Retinal pigment epithelial cell (primary cell): ENCODE data around the gene OR52W1.

Source experiments
- DNase-seq: peaks from one replicate; pipeline ENCODE4 v3.0.0-alpha.2; 2010; ENCODE audit warnings: low read depth
- H3K4me3 ChIP-seq: 2 replicates; pipeline ENCODE4 v1.5.1; 2011; ENCODE audit warnings: mild to moderate bottlenecking, low read length, control low read depth, moderate library complexity
- CTCF ChIP-seq: conservative IDR thresholded peaks from 2 replicates; pipeline ENCODE4 v1.5.1; 2011; ENCODE audit warnings: low read depth, low read length, control low read depth, inconsistent platforms

Gene OR52W1

DNA sequence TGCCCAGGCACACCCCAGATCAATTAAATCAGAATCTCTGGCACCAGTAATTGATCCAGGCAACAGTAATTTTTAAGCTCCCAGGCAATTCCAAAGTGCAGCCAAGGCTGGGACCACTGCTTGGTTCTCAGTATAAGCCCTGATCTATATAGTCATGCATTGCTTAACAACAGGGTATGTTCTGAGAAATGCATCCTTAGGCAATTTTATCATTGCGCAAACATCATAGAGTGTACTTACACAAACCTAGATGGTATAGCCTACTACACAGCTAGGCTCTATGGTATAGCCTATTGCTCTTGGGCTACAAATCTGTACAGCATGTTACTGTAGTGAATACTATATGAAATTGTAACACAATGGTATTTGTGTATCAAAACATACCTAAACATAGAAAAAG, 5.7 kb downstream of the OR52W1 start:
- no peak for TF ChIP-seq CTCF
- no peak for DNase-seq
- no peak overlapping the region for H3K4me3 ChIP-seq

- no peak for TF ChIP-seq CTCF
- DNase-seq, result no peak
- no peak within 1 kb of the TSS for H3K4me3 ChIP-seq
Observed at GRCh38 chr11:6205366-6205765, 6.3 kb downstream of the OR52W1 start, which contains the start of gene C11orf42. TSS of gene C11orf42 (plus strand) at chr11:6205557. CDS start at chr11:6205616, 59 bp downstream.

DNA sequence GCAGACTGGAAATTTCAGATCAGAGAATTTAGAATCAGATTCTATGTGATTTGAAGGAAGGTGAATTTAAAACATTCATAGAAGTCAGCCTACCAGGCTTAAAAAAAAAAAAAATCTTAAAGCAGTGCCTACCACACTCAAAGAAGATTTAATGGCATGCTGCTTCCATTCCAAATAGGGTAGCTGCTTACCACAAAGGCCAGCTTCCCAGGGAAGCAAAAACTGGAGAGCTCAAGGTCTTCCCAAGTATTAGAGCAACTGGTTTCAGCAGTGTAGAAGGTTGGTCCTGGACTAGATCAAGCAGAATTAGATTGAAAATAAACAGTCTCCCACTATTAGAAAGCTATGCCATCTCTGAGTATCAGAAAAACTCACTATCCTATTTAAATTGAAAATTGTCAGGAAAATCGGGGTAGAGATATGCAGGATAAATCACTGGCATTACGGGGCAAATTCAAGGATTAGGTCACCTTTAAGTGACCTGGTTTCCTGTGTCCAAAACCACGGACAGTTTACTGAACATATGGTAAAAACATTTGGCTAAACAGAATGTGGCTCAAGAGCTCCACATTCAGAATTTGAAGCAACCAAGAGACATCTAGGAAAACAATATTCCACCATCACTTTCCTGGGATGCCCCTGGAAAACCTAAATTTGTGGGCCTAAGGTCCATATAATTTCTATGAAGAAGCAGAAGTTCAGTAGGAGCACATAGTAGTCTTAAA, 7.6 kb downstream of the OR52W1 start:
- H3K4me3 ChIP-seq, result no peak overlapping the region
- TF ChIP-seq CTCF, result no peak
- no peak for DNase-seq

- no peak for DNase-seq
- H3K4me3 ChIP-seq, result no peak overlapping the region
- no peak for TF ChIP-seq CTCF
Observed at GRCh38 chr11:6209801-6210200, 10.8 kb downstream of the OR52W1 start.

DNA sequence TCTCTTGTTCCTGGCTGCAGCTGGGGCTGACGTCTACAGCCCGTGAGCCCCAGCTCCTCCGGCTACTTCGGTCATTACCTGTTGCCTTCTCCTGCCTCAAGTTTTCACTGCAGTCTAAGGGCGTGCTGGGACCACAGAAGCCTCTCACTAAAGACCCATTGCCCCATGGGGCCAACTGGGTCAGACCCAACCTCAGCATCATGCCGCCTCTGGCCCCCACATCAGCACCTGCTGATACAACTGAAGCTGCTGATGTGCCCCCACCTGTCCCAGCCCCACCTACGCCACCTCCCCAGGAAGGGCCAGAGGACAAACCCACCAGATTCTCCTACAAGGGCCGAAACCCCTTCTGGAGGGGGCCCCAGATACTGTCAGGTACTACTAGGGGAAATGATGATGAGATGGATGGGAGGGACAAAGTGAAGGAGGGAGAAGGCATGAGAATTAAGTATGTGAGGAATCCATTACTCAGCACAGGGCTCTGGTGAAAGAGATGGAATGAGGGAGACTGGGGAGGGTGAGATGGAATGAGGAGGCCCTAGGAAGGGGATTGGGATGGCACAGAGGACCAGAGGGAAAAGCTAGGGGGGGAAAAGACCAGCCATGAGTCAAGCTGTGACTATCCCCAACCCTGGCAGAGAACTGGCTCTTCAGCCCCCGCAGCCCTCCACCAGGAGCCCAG, 11.4 kb downstream of the OR52W1 start:
- TF ChIP-seq CTCF, result no peak
- DNase-seq, result no peak

DNA sequence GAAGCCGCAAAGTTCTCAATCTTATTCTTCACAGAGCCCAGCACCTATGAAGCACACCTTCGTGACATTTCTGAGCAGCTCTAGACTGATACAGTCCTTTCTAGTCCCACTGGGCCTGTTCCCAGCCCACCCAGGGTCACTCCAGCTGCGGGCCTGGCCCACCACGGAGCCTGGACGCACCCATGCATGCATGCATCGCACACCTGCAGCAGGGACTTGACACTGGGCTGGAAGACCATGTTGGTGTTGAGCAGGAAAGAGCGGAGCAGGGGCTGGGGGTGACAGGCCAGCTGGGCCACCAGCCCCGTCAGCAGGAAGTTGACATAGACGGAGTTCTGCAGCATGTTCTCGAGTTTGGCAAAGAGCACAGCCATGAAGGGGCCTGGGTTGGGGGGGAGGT, 15.5 kb downstream of the OR52W1 start:
- H3K4me3 ChIP-seq, result no peak overlapping the region
- TF ChIP-seq CTCF, result no peak
- DNase-seq, result no peak

More for the DNA sequence above, 11.4 kb downstream of the OR52W1 start:
- H3K4me3 ChIP-seq, result no peak overlapping the region

DNA sequence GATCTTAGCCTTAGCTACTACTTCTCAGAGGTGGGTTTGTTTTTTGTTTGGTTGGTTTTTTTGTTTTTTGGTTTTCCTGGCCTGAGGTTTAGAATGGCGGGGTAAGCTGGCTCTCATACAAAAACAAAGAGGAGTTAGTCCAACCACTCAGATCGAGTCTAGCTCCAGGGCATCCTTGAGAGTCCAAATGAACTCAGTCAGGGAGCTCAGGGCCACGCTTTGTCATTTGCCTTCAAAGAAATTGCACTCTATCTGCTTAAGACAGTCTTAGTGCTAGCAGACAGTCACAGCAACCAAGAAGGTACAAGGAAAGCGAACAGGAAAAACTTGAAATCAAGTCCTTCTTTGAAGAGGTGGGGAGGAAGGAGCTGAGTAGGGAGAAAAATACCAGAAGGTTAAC, 17.5 kb downstream of the OR52W1 start:
- DNase-seq, result no peak
- H3K4me3 ChIP-seq, result no peak overlapping the region
- no peak for TF ChIP-seq CTCF
